Osteocyte (in vitro differentiated cells): ENCODE measurements around the gene CTSW. TPM values are rescaled to one million over a fixed set of nuclear protein-coding genes. Genes with fewer than 3 reads are reported as not detected.

ENCODE experiments used
- DNase-seq: peaks from one replicate; pipeline ENCODE4 v3.0.0; 2021; ENCODE audit warnings: mixed read lengths; ENCODE audit not compliant: unreplicated experiment; ENCODE audit errors: extremely low spot score
- H3K27ac Mint-ChIP-seq: one replicate; pipeline ENCODE4 v1.8.0; 2021; ENCODE audit warnings: mild to moderate bottlenecking, mixed read lengths; ENCODE audit not compliant: unreplicated experiment
- H3K27me3 Mint-ChIP-seq: one replicate; pipeline ENCODE4 v1.8.0; 2021; ENCODE audit warnings: mixed read lengths; ENCODE audit not compliant: unreplicated experiment
- H3K36me3 Mint-ChIP-seq: one replicate; pipeline ENCODE4 v1.8.0; 2021; ENCODE audit warnings: mixed read lengths; ENCODE audit not compliant: unreplicated experiment
- H3K4me1 Mint-ChIP-seq: one replicate; pipeline ENCODE4 v1.8.0; 2021; ENCODE audit warnings: mixed read lengths; ENCODE audit not compliant: unreplicated experiment
- H3K4me3 Mint-ChIP-seq: one replicate; pipeline ENCODE4 v1.8.0; 2021; ENCODE audit warnings: mild to moderate bottlenecking, moderate library complexity, mixed read lengths; ENCODE audit not compliant: unreplicated experiment
- H3K9me3 Mint-ChIP-seq: one replicate; pipeline ENCODE4 v1.8.0; 2021; ENCODE audit warnings: mixed read lengths; ENCODE audit not compliant: unreplicated experiment
- CTCF ChIP-seq: fragments of 200-600 bp; sonication (generic); IDR thresholded peaks from 2 replicates; pipeline ENCODE4 v1.5.0; 2021; ENCODE audit warnings: antibody characterized with exemption, mild to moderate bottlenecking, moderate library complexity
- total RNA-seq: library from RNA; stranded (reverse); gene quantifications from 2 replicates; pipeline ENCODE4 v1.2.1, GENCODE V29; 2021

Gene CTSW
- total RNA-seq, 1 donor from 2014 or later, result not detected

GRCh38 chr11:65870706-65871681 lies 8.6 kb upstream of the CTSW start:
- peak overlapping the region; percentile 86 for H3K27ac Mint-ChIP-seq
- DNase-seq, result no peak

DNA sequence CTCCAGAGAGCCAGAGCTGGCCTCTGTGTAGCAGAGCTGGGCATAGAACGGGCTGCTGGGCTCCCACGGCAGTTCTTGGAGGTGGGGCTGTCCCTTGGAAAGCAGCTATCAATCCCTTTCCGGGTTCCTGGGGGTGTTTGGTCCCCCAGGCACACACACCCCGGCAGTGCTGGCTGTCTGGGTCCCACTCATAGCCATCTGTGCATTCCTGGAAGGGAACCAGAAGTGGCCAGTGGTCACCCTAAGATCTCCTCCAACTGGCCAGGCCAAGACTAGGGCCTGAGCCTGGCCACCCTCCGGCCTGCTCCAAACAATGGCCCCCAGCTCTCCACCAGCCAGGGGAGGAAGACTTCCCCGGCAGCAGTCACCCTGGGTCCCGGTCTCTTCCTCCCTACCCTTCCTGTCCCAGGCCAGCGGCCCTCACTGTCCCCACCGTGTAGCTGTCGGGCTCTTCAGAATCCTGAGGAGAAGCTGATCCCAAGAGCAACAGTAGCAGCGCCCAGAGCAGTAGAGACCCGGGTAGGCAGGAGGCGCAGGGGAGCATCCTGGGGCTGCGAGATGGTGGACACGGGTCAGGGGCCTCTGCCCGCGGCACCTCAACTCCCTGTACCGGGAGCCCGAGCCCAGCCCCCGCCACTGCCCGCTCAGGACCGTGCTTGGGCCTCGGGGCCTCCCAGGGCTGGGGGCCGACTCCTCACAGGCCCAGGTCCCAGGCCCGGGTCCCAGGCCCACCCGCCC lies 7.7 kb upstream of the CTSW start:
- H3K27ac Mint-ChIP-seq, result peak overlapping the region; percentile 86
- no peak for DNase-seq

More at GRCh38 chr11:65870706-65871681, 8.6 kb upstream of the CTSW start:
- H3K4me1 Mint-ChIP-seq, result peaks cover 40% of the 10 kb centered on the region
- no peak for TF ChIP-seq CTCF
- H3K9me3 Mint-ChIP-seq, result no peaks in the 10 kb centered on the region
- peaks cover 4% of the 10 kb centered on the region for H3K36me3 Mint-ChIP-seq
- H3K27me3 Mint-ChIP-seq, result no peaks in the 10 kb centered on the region
- peak overlapping the region; percentile 71 for H3K4me3 Mint-ChIP-seq

GRCh38 chr11:65872586-65873317 lies 6.9 kb upstream of the CTSW start, which contains the start of gene EFEMP2:
EFEMP2 (minus strand) TSS chr11:65872800; CDS start chr11:65872354, 446 bp downstream.
- Mint-ChIP-seq H3K27me3 (no peaks in the 10 kb centered on the region), H3K4me3 (peak within 1 kb of the TSS; percentile 85), H3K27ac (peak within 1 kb of the TSS; percentile 92), H3K36me3 (no peaks in the 10 kb centered on the region), H3K9me3 (no peaks in the 10 kb centered on the region), H3K4me1 (peaks cover 36% of the 10 kb centered on the region)
- no peak for DNase-seq
- no peak for TF ChIP-seq CTCF

More for the DNA sequence above, 7.7 kb upstream of the CTSW start:
- Mint-ChIP-seq H3K9me3 (no peaks in the 10 kb centered on the region), H3K27me3 (no peaks in the 10 kb centered on the region), H3K4me3 (peak overlapping the region; percentile 71), H3K36me3 (peaks cover 2% of the 10 kb centered on the region), H3K4me1 (peaks cover 38% of the 10 kb centered on the region)
- TF ChIP-seq CTCF, result no peak

GRCh38 chr11:65873318-65874156 lies 6.1 kb upstream of the CTSW start:
- H3K9me3 Mint-ChIP-seq, result no peaks in the 10 kb centered on the region
- no peaks in the 10 kb centered on the region for H3K36me3 Mint-ChIP-seq
- H3K27ac Mint-ChIP-seq, result peak overlapping the region; percentile 92
- H3K4me3 Mint-ChIP-seq, result peak overlapping the region; percentile 85
- H3K27me3 Mint-ChIP-seq, result no peaks in the 10 kb centered on the region
- no peak for TF ChIP-seq CTCF
- peak; percentile 98 for DNase-seq
- peaks cover 35% of the 10 kb centered on the region for H3K4me1 Mint-ChIP-seq
